Activated CD4-positive, alpha-beta T cell treated with anti-CD3 and anti-CD28 coated beads, Interleukin-2, Interleukin-4, amounts not matched to agents 100 ng/mL and 50 ng/mL, durations not matched to agents 16 hours and 8 hours (primary cell): ENCODE results near the gene SPACA6.

Source experiments
- DNase-seq: peaks from one replicate; pipeline ENCODE4 v3.0.0-alpha.2; 2020; ENCODE audit warnings: low spot score

Gene SPACA6

GRCh38 chr19:51703575-51704515, 10.7 kb downstream of the SPACA6 start:
- peak; percentile 95 for DNase-seq

GRCh38 chr19:51704626-51705025, 11.5 kb downstream of the SPACA6 start:
- no peak for DNase-seq

DNA sequence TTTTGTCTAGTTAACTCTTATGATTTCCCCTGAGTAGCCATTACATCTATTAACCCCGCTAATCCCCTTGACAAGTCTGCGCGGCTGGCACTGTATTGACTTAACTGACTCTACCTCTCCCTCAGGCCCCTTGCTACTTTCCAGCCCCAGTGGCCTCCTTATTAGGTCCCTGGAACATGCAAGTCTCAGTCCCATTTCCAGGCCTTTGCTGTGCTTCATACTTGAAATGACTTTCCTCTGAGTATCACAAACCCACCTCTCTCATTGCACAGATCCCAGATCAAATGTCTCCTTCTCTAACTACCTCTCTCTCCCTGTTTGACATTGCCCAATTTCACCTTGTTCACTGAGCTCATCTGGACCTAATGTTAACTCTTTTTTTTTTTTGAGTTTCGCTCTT, 13.2 kb downstream of the SPACA6 start:
- no peak for DNase-seq

DNA sequence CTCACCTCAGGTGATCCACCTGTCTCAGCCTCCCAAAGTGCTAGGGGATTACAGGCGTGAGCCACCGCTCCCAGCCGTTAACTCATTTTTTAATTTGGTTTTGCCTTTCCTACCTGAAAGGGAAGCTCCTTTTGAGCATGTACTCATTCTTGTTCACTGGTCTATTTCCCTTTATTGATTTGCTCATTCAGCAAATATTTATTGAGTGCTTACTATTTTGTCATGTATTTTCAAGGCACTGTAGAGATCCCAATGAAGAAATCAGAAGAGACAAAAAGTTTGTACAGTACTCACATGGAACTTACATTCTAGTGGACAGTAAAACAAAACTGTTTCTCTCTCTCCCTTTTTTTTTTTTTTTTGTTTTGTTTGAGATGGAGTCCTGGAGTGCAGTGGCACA, 13.8 kb downstream of the SPACA6 start:
- DNase-seq: no peak

DNA sequence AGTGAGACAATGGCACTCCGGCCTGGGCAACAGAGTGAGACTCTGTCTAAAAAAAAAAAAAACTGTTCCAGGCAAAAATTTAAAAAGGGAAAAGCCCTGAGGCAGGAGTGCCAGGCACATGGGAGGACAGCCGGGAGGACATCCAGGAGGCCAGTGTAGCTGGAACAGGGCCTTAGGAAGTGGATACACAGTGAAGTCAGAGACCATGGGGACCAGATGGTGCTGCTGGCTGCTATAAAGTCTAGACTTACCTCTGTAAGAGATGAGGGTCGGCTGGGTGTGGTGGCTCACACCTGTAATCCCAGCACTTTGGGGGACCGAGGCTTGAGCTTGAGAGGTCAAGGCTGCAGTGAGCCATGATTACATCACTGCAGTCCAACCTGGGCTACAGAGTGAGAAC, 15.7 kb downstream of the SPACA6 start:
- no peak for DNase-seq

DNA sequence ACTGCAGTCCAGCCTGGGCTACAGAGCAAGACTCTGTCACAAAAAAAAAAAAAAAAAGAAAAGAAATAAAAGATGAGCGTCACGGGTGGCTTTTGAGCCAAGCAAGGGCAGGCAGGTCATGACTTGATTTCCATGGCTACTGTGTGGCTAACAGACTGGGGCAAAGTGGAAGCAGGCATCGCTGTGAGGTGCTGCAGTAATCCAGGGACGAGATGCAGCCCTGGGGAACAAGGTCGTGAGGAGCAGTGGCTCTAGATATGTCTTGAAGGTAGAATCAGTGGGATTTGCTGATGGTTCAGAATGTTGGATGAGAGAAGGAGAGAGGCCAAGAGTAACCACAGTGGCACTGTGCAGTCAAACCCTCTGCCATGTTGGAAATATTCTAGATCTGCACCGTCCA, 16.4 kb downstream of the SPACA6 start:
- no peak for DNase-seq

GRCh38 chr19:51710163-51710562, 17.0 kb downstream of the SPACA6 start:
- DNase-seq: no peak

GRCh38 chr19:51711702-51712101, 18.6 kb downstream of the SPACA6 start:
- no peak for DNase-seq

- no peak for DNase-seq
Measured at GRCh38 chr19:51712461-51713081, 19.4 kb downstream of the SPACA6 start.

- DNase-seq: no peak
Measured at GRCh38 chr19:51713319-51714285, 20.5 kb downstream of the SPACA6 start.

DNA sequence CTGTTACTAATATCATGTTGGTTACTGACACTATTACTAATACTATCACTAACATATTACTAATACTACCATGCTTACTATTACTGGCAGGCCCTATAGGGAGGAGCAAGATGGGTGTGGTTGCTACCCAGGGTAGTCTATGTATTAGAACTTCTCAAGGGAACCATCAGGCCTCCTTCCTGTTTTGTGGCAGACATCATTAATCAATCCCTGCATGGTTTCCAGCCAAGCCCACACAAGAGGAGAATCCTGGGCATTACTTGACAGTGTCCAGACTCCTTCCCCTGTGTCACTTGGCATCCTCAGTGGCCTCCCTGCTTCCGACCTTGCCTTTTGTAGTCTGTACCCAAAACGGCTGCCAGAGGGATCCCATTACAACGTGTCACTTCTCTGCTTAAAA, 21.7 kb downstream of the SPACA6 start:
- DNase-seq: no peak

GRCh38 chr19:51715850-51716249, 22.7 kb downstream of the SPACA6 start:
- DNase-seq: no peak

DNA sequence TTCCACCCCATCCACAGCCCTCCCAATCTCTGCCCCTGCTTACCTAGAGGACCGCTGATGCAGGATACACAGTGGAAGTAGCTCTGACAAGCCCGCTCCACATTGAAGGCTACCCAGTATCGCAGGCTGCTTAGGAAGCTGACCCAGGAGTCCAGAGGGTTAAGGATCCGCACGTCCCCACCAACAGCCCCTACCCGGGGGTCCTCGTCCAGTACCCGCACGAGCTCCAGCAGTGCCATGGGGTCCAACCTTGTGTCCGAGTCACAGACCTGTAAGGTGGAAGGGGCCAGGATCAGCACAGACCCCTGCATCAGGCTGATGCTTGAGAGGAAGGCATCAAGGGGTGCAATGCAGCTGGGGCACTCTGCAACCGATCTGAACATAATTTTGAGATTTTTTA, 23.8 kb downstream of the SPACA6 start:
- DNase-seq: no peak

DNA sequence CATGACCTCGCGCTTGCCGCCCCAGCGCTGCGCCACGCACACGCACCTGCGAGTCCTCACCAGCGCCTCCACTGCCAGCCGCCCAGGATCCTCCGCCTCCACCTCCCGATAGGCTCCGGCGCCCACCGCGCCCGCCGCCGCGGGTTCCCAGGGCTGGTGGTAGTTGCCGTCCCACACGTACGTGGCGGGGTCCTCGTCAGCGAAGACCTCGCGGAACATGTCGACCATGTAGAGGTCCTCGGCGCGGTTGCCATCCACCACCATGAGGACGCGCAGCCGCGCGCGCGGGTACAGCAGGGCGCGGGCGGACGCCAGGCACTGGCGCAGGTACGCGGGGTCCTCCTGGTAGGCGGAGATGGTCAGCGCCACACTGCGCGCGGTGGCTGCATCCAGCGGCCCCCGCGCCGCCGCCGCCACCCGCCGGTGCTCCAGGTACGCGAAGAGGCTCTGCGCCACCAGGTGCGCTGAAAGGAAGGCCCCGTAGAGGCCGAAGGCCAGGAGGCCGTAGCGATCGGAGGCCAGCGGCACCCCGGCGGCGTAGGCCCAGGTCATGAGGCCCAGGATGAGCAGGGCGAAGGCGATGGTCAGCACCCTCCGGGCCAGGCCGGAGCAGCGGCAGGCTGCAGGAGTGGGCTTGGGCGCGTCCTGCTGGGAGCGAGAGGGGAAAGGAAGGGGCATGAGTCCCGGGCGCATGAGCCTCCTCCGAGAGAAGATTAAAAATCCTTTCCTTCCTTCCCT, 26.3 kb downstream of the SPACA6 start:
- DNase-seq: no peak

- no peak for DNase-seq
Measured at GRCh38 chr19:51721905-51722304, 28.8 kb downstream of the SPACA6 start.

DNA sequence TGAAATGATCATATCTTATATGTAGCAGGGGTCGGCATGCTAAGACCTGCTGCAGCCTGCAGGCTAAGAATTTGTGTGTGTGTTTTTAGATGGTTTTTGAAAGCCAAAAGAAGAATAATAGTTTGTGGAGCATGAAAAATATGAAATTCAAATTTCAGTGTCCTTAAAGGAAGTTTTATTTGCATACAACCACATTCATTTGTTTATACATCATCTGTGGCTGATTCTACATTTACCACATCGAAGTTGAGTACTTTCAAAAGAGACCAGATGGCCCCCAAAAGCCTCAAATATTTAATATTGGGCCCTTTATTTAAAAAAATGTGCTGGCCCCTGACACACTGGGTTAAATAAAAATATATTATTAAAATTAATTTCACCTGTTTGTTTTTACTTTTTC, 29.4 kb downstream of the SPACA6 start:
- no peak for DNase-seq

- DNase-seq: no peak
Measured at GRCh38 chr19:51724543-51724942, 31.4 kb downstream of the SPACA6 start.

- DNase-seq: no peak
Measured at GRCh38 chr19:51726049-51726448, 32.9 kb downstream of the SPACA6 start.

- no peak for DNase-seq
Measured at GRCh38 chr19:51727349-51727880, 34.3 kb downstream of the SPACA6 start.

DNA sequence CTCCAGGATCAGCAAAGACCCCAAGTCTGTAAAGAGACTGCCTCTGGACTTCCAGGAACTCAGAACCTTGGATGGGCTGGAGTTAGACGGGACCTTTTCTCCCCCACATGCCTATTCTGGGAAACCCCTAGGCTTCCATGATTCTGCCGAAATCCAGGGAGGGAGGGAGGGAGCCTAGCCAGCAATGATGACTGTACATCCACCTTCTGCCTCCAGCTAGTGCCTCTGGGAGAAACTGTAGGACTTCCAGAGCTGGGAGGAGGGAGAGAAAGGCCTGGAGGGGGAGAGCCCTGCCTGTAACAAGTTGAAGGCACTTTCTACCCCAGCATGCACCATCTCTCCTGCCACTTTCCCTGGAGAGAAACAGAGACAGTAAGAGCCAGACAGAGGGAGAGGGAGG, 36.7 kb downstream of the SPACA6 start:
- no peak for DNase-seq

DNA sequence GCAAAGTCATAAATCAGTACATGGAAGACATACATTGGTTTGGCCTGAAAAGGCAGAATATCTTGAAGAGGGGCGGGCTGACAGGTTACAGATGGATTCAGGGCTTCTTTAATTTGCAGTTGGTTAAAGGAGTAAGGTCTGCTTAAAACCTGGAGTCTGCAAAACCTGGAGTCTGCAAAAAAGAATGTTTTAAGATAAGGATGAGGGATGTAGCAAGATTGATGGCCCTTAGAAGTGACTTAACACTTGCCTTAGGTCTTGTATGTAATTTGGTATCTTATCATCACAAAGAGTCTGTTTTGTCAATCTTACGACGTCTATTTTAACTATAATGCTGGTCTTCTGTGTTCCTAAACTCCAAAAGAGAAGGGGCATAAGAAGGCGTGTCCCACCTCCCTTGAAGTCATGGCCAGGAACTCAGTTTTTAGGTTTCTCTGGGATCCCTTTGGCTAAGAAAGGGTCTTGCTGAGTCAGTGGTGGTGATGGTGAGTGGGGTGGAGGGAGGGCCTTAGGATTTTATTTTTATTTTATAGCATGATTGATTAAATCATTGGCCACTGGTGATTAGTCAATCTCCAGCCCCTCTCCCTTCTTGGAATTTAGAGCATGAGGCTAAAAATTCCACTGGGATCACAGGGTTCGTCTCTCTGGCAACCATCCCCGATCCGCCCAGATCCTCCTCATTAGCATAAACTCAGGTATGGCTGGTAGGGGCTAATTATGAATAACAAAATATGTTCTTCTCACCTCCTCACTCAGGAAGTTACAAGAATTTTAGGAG, 40.8 kb downstream of the SPACA6 start:
- no peak for DNase-seq
